Measurements from ENCODE around the gene ZNF765. TPM values are rescaled to one million over a fixed set of nuclear protein-coding genes. Genes with fewer than 3 reads are reported as not detected.
"Not testable (repeated sequence)": the region's sequence is repeated elsewhere in the genome, so short reads cannot be mapped to it uniquely, and the experiment has no call there.

Gene ZNF765
- total and polyA plus RNA-seq, 2 donors = 5.7 to 32.5 TPM

GRCh38 chr19:53432088-53432661 lies 37.2 kb downstream of the ZNF765 start:
- Histone ChIP-seq H3K36me3 (ENCODE audit: insufficient read depth) (no peaks in the 10 kb centered on the region), H3K4me3 (ENCODE audit: low read depth, low read length) (peak overlapping the region; percentile 69), H3K27ac (ENCODE audit: low read depth) (peak overlapping the region; percentile 16), H3K4me1 (ENCODE audit: insufficient read depth) (no peaks in the 10 kb centered on the region)
- no peak for DNase-seq (ENCODE audit: extremely low spot score)
- WGBS = under 1% methylated on average over 30 of the region's 30 CpGs

GRCh38 chr19:53443809-53444208 lies 48.9 kb downstream of the ZNF765 start:
- H3K4me1 ChIP-seq (ENCODE audit: insufficient read depth); H3K4me3 ChIP-seq (ENCODE audit: low read depth, low read length); H3K27ac ChIP-seq (ENCODE audit: low read depth); DNase-seq (ENCODE audit: extremely low spot score); H3K36me3 ChIP-seq (ENCODE audit: insufficient read depth): not testable (repeated sequence)
- 69% methylated on average over 2 of the region's 2 CpGs for WGBS

- 91% methylated on average over 5 of the region's 5 CpGs for WGBS
- H3K36me3 ChIP-seq (ENCODE audit: insufficient read depth); H3K27ac ChIP-seq (ENCODE audit: low read depth); H3K4me3 ChIP-seq (ENCODE audit: low read depth, low read length); DNase-seq (ENCODE audit: extremely low spot score); H3K4me1 ChIP-seq (ENCODE audit: insufficient read depth): not testable (repeated sequence)
Measured at GRCh38 chr19:53447196-53447595, 52.2 kb downstream of the ZNF765 start.

- WGBS = 98% methylated on average over 9 of the region's 9 CpGs
- Histone ChIP-seq H3K4me1 (ENCODE audit: insufficient read depth) (no peaks in the 10 kb centered on the region), H3K4me3 (ENCODE audit: low read depth, low read length) (no peak overlapping the region), H3K36me3 (ENCODE audit: insufficient read depth) (peaks cover 4% of the 10 kb centered on the region), H3K27ac (ENCODE audit: low read depth) (no peak overlapping the region)
- DNase-seq (ENCODE audit: extremely low spot score) = no peak
Measured at GRCh38 chr19:53455828-53456227, 60.9 kb downstream of the ZNF765 start.

- H3K27ac ChIP-seq (ENCODE audit: low read depth); H3K36me3 ChIP-seq (ENCODE audit: insufficient read depth); H3K4me1 ChIP-seq (ENCODE audit: insufficient read depth); DNase-seq (ENCODE audit: extremely low spot score); H3K4me3 ChIP-seq (ENCODE audit: low read depth, low read length): not testable (repeated sequence)
- WGBS = 58% methylated on average over 11 of the region's 11 CpGs
Measured at GRCh38 chr19:53460131-53460721, 65.3 kb downstream of the ZNF765 start.

GRCh38 chr19:53461866-53462265 lies 66.9 kb downstream of the ZNF765 start:
- Histone ChIP-seq H3K4me1 (ENCODE audit: insufficient read depth) (no peaks in the 10 kb centered on the region), H3K27ac (ENCODE audit: low read depth) (no peak overlapping the region), H3K4me3 (ENCODE audit: low read depth, low read length) (no peak overlapping the region), H3K36me3 (ENCODE audit: insufficient read depth) (no peaks in the 10 kb centered on the region)
- 89% methylated on average over 6 of the region's 6 CpGs for WGBS
- no peak for DNase-seq (ENCODE audit: extremely low spot score)

DNA sequence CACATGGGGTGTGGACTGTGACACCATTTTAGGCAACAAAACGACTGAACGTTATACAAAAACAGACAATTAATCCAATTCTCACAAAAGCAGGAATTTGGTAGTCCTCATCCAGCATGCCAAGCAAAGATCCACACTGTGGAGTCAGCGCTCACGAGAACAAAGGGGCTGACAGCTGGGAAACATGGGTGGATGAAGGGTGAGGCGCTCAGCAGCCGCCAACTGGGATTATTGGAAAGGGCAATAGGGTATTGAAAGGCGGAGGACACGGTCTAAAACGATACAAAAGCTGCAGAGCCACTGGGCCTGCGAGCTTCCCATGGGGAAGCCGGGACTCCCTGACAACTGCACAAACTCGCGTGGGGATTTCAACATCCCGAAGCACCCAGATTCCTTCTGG lies 67.9 kb downstream of the ZNF765 start:
- Histone ChIP-seq H3K4me3 (ENCODE audit: low read depth, low read length) (no peak overlapping the region), H3K36me3 (ENCODE audit: insufficient read depth) (no peaks in the 10 kb centered on the region), H3K4me1 (ENCODE audit: insufficient read depth) (no peaks in the 10 kb centered on the region), H3K27ac (ENCODE audit: low read depth) (no peak overlapping the region)
- DNase-seq (ENCODE audit: extremely low spot score) = no peak
- whole genome bisulfite sequencing = 36% methylated on average over 14 of the region's 14 CpGs

GRCh38 chr19:53463263-53463662 lies 68.3 kb downstream of the ZNF765 start:
- Histone ChIP-seq H3K36me3 (ENCODE audit: insufficient read depth) (no peaks in the 10 kb centered on the region), H3K4me1 (ENCODE audit: insufficient read depth) (no peaks in the 10 kb centered on the region), H3K4me3 (ENCODE audit: low read depth, low read length) (no peak overlapping the region), H3K27ac (ENCODE audit: low read depth) (no peak overlapping the region)
- 9% methylated on average over 19 of the region's 19 CpGs for WGBS
- no peak for DNase-seq (ENCODE audit: extremely low spot score)

DNA sequence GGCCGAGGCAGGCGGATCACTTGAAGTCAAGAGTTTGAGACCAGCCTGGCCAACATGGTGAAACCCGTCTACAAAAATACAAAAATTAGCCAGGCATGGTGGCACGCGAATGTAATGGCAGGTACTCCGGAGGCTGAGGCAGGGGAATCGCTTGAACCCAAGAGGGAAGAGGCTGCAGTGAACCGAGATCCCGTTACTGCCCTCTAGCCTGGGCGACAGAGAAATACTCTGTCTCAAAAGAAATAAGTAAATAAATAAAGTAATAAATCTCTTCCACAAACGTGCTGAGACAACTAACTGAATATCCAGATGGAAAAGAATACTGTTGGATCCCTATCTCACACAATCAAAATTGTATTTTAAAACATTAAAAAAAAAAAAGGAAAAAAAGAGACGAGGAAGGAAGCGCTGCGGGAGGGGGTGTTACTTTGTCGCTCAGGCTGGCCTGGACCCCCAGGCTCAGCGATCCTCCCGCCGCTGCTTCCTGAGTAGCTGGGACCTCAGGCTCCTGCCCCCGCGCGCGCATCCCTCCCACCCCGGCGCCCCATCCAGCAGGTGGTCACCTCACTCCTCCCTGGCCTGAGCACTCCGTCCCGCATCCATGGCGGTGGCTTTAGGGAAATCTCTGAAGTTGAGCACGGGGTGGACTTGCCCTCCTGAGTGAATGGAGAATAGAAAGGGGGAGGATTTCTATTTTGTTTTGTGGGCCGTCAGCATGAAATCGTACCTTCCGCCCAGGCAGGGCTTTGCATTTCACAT lies 72.0 kb downstream of the ZNF765 start:
- H3K4me3 ChIP-seq (ENCODE audit: low read depth, low read length) = peak overlapping the region; percentile 64
- no peak overlapping the region for H3K27ac ChIP-seq (ENCODE audit: low read depth)
- WGBS = 10% methylated on average over 31 of the region's 31 CpGs
- H3K4me1 ChIP-seq (ENCODE audit: insufficient read depth) = no peaks in the 10 kb centered on the region
- no peaks in the 10 kb centered on the region for H3K36me3 ChIP-seq (ENCODE audit: insufficient read depth)
- DNase-seq (ENCODE audit: extremely low spot score) = no peak

DNA sequence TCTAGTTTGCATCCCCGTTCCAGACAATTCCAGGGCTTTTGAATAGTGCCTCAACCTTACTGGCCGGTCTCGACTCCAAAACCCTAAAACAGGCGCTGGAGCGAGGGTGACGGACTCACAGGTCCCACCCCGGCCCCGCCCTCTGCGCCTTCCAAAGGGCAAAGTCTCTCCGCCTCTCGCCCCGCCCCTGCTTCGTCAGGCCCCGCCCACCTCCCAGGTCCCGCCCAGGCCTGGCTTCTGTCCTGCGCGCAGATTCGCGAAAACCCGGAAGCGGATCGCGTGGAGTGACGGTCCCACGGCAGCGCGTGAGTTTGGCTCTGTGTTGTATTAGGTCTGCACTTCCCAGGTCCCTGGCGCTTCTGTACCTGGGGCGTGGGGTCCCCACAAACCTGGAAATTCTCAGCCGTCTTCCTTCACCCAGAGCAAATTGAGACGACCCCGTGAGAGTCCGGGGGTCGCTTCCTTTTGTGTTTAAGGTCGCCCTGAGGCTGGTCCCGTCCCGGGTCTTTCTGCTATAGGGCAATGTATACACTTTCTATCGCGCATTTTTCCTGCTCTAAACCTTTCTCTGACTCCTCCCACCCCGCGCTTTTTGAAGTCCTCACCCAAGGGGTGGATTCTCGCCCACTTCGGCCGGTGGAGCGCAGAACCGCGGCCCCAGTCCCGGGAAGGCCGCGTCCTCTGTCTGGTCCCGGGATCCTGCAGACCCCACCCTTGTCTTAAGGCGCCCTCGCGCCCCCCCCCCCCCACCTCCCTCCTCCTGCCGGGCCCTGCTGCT lies 72.7 kb downstream of the ZNF765 start, which contains the start of gene ZNF813:
TSS of gene ZNF813 (plus strand) at position 249 of the 778 bp plus-strand sequence. CDS start 16,090 bp downstream, outside the sequence.
- Histone ChIP-seq H3K4me1 (ENCODE audit: insufficient read depth) (no peaks in the 10 kb centered on the region), H3K4me3 (ENCODE audit: low read depth, low read length) (peak within 1 kb of the TSS; percentile 64), H3K36me3 (ENCODE audit: insufficient read depth) (no peaks in the 10 kb centered on the region), H3K27ac (ENCODE audit: low read depth) (peak within 1 kb of the TSS; percentile 56)
- under 1% methylated on average over 55 of the region's 55 CpGs for WGBS
- peak; percentile 72 for DNase-seq (ENCODE audit: extremely low spot score)

- H3K4me1 ChIP-seq (ENCODE audit: insufficient read depth); H3K27ac ChIP-seq (ENCODE audit: low read depth); H3K36me3 ChIP-seq (ENCODE audit: insufficient read depth); DNase-seq (ENCODE audit: extremely low spot score): not testable (repeated sequence)
- peak overlapping the region; percentile 64 for H3K4me3 ChIP-seq (ENCODE audit: low read depth, low read length)
- 22% methylated on average over 8 of the region's 8 CpGs for WGBS
Measured at GRCh38 chr19:53468628-53469027, 73.7 kb downstream of the ZNF765 start.

- H3K4me1 ChIP-seq (ENCODE audit: insufficient read depth) = no peaks in the 10 kb centered on the region
Measured at GRCh38 chr19:53471916-53472315, 77.0 kb downstream of the ZNF765 start.

GRCh38 chr19:53474832-53475231 lies 79.9 kb downstream of the ZNF765 start:
- H3K27ac ChIP-seq (ENCODE audit: low read depth); H3K4me3 ChIP-seq (ENCODE audit: low read depth, low read length); DNase-seq (ENCODE audit: extremely low spot score); H3K36me3 ChIP-seq (ENCODE audit: insufficient read depth); H3K4me1 ChIP-seq (ENCODE audit: insufficient read depth): not testable (repeated sequence)
- 66% methylated on average over 1 of the region's 1 CpG for WGBS

More at GRCh38 chr19:53471916-53472315, 77.0 kb downstream of the ZNF765 start:
- H3K36me3 ChIP-seq (ENCODE audit: insufficient read depth) = no peaks in the 10 kb centered on the region
- no peak overlapping the region for H3K4me3 ChIP-seq (ENCODE audit: low read depth, low read length)
- WGBS = 95% methylated on average over 7 of the region's 7 CpGs
- no peak for DNase-seq (ENCODE audit: extremely low spot score)
- H3K27ac ChIP-seq (ENCODE audit: low read depth) = no peak overlapping the region
